ENCODE measurements around the gene SFXN4.
"Not testable (repeated sequence)": the region's sequence is repeated elsewhere in the genome, so short reads cannot be mapped to it uniquely, and the experiment has no call there.

SFXN4 gene

DNA sequence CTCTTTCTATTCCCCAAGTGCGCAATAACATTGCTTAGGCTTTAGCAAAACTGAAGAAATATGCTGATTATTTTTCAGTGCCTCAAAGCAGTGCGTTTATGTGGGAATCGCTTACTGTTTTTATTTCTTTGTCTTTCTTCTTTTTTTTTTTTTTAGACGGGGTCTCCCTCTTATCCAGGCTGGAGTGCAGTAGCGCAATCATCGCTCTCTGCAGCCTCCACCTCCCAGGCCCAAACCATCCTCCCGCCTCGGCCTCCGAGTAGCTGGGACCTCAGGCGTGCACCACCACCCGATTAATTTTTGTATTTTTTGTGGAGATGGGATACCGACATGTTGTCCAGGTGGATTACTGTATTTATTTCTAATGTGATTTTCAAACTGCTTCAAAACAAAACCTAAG lies 60.4 kb downstream of the SFXN4 start:
- DNase-seq, result no peak

GRCh38 chr10:119104654-119105015 lies 60.9 kb downstream of the SFXN4 start:
- no peak for DNase-seq

- DNase-seq, result peak; percentile 70
These were observed 61.4 kb downstream of the SFXN4 start, which contains the start of gene DENND10 for GRCh38 chr10:119103903-119104653. DENND10 (plus strand) TSS chr10:119104113; CDS start chr10:119104143, 30 bp downstream.

- DNase-seq, result no peak
These were observed 62.1 kb downstream of the SFXN4 start for GRCh38 chr10:119103241-119103902.

DNA sequence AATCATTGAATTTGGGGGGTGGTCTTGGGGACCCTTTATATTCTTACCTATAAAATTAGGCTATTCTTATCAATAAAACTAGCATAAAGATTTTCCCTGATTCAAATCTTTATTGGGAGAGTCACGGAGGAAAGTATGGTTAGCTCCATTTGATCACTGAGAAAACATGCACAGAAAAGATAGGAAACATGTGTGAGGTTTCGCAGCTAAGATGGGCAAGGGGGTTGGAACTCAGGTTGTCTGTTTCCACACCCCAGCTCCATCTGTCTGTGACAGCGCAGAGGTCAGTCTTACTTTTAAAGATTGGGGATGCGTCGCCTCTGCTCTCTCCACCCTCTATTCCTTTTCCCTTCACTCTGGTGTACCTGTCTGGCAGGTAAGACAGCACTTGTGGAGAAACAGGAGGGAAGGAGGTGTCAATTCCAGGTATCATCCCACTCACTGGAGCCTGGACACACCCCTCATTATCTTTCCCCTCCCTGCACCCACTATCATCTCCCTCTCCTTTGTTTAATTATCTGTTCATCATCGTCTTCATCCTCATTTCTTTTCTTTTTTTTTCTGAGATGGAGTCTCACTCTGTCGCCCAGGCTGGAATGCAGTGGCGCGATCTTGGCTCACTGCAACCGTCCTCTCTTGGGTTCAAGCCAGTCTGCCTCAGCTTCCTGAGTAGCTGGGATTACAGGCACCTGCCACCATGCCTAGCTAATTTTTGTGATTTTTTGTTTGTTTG lies 64.0 kb downstream of the SFXN4 start:
- DNase-seq, result no peak

- no peak for DNase-seq
These were observed 64.9 kb downstream of the SFXN4 start for GRCh38 chr10:119100434-119101238.

DNA sequence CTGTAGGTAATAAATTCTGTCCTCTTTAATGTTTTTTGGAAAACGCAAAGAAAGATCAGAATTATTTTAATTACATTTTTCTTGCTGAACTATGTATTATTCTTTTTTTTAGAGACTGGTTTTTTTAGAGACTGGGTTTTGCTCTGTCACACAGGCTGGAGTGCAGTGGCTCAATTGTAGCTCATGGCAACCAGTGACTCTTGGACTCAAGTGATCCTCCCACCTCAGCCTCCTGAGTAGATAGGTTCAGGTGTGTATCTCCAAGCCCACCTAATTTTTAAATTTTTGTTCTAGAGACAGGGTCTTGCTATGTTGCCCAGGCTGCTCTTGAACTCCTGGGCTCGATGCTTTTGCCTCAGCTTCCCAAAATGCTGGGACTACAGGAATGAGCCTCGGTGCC lies 66.9 kb downstream of the SFXN4 start:
- DNase-seq, result no peak

- DNase-seq, result not testable (repeated sequence)
These were observed 68.7 kb downstream of the SFXN4 start for GRCh38 chr10:119096641-119097415.

DNA sequence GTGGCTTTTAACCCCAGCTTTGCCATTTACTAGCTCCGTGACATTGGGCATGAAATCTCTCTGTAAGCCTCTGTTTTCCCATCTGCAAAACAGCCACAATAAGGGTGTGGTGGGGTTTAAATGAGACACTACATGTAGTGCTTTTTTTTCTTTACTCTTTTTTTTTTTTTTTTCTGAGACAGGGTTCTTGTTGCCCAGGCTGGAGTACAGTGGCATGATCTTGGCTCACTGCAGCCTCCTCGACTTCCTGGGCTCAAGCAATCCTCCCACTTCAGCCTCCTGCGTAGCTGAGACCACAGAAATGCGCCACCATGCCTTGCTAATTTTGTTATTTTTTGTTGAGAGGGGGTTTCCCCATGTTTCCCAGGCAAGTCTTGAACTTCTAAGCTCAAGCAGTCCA lies 69.9 kb downstream of the SFXN4 start:
- no peak for DNase-seq

GRCh38 chr10:119090968-119091367 lies 74.5 kb downstream of the SFXN4 start:
- no peak for DNase-seq
